Transverse colon (tissue), 4 donors: ENCODE measurements around the gene SMAD6. TPM values are rescaled to one million over a fixed set of nuclear protein-coding genes. Genes with fewer than 3 reads are reported as not detected.

Experiments used
- DNase-seq: peaks from one replicate; pipeline ENCODE4 v3.0.0-alpha.2; 2019
- H3K27ac ChIP-seq, 4 donors: fragments of 200-600 bp; sonication (generic); 2 replicates each; pipeline ENCODE4 v1.5.1; 2016 to 2018; ENCODE audit warnings: inconsistent platforms in 4 of 4
- H3K27me3 ChIP-seq: fragments of 200-600 bp; sonication (generic); 2 replicates; pipeline ENCODE4 v1.5.1; 2017; ENCODE audit warnings: inconsistent platforms
- H3K36me3 ChIP-seq, 4 donors: fragments of 200-600 bp; sonication (generic); 2 replicates each; pipeline ENCODE4 v1.5.1; 2017 to 2019; ENCODE audit warnings: inconsistent platforms in 4 of 4
- H3K4me1 ChIP-seq, 4 donors: fragments of 200-600 bp; sonication (generic); 2 replicates each; pipeline ENCODE4 v1.5.1; 2017 to 2020; ENCODE audit warnings: inconsistent platforms in 4 of 4
- H3K4me3 ChIP-seq, 4 donors: fragments of 200-600 bp; sonication (generic); 1 replicate in 1 of 4; 2 replicates in 3 of 4; pipeline versions ENCODE4 v1.5.1 to v1.6.1; 2017 to 2019; ENCODE audit warnings: inconsistent platforms in 4 of 4
- H3K9me3 ChIP-seq, 2 donors: fragments of 200-600 bp; sonication (generic); 2 replicates each; pipeline ENCODE4 v1.5.1; 2017 to 2019; ENCODE audit warnings: inconsistent platforms in 2 of 2
- CTCF ChIP-seq, 5 experiments: fragments of 200-600 bp in 3 of 5; fragments of 450-650 bp in 2 of 5; sonication (generic) in 3 of 5; IDR thresholded peaks; 1 replicate in 2 of 5; 2 replicates in 3 of 5; pipeline ENCODE4 v1.5.1; 2016 to 2017; ENCODE audit warnings: antibody characterized with exemption in 5 of 5, inconsistent platforms in 3 of 5, mild to moderate bottlenecking in 2 of 5, moderate library complexity in 1 of 5
- EP300 ChIP-seq: sonication (generic); formaldehyde crosslinking; IDR thresholded peaks from one replicate; pipeline ENCODE4 v1.6.1; 2017; ENCODE audit warnings: antibody characterized with exemption, low read depth
- POLR2A ChIP-seq: fragments of 450-650 bp; IDR thresholded peaks from one replicate; pipeline ENCODE4 v1.6.1; 2016; ENCODE audit warnings: antibody characterized with exemption, mild to moderate bottlenecking, moderate library complexity
- POLR2AphosphoS5 ChIP-seq, 3 donors: sonication (generic); formaldehyde crosslinking; IDR thresholded peaks; one replicate each; pipeline ENCODE4 v1.6.1; 2016; ENCODE audit warnings: antibody characterized with exemption in 3 of 3
- WGBS, 2 donors: methylation state at CpG; one replicate each; pipeline ENCODE4 v1.1.5; 2018; ENCODE audit warnings: low coverage in 1 of 2; 5-methylcytosine and 5-hydroxymethylcytosine counted together
- in situ Hi-C, 4 donors: fragments of 200-750 bp; cut with MboI; loops; one replicate each; pipeline versions ENCODE4 v1.15.0 to v1.15.1; 2017; ENCODE audit warnings: low sequenced_read_pairs in 3 of 4, low pct_ligation_motif_present in 1 of 4, low pct_unique_long_range_greater_than_20kb in 1 of 4
- intact Hi-C: fragments of 100-400 bp; cut with DNase I; formaldehyde crosslinking; loops from one replicate; pipeline ENCODE4 v1.15.1; 2023; ENCODE audit warnings: low total_unique reads
- total RNA-seq, 4 donors: library from RNA; depleted of rRNA; stranded (reverse); fragments of >200 nt; gene quantifications; one replicate each; pipeline ENCODE4 v1.1.0, GENCODE V29; 2016

SMAD6 gene
- total RNA-seq, 4 donors from 2014 or later = 6.7 to 214 (median 9.3) TPM

- Histone ChIP-seq H3K4me3 (no peak overlapping the region), H3K27ac (no peak overlapping the region), H3K9me3 (no peaks in the 10 kb centered on the region), H3K36me3 (no peaks in the 10 kb centered on the region), H3K27me3 (peaks cover 11% of the 10 kb centered on the region), H3K4me1 (peaks cover 0 to 11% (median 8%) of the 10 kb centered on the region in 4 donors)
- 87% methylated on average over 9 of the region's 9 CpGs; no CpG with 5 or more reads in 1 of the 2 donors for WGBS, 2 donors
- in situ Hi-C loops (no loop called here), intact Hi-C loops (no loop called here)
- TF ChIP-seq POLR2A = no peak
- TF ChIP-seq CTCF (IDR thresholded peaks at IDR 0.05) = no peak
- no peak for TF ChIP-seq POLR2AphosphoS5 (IDR thresholded peaks at IDR 0.05)
- no peak for TF ChIP-seq EP300
- DNase-seq = no peak
Measured at GRCh38 chr15:66657185-66658020, 44.6 kb upstream of the SMAD6 start.

GRCh38 chr15:66658044-66658443 lies 44.0 kb upstream of the SMAD6 start:
- intact Hi-C loops (no loop called here), in situ Hi-C loops (no loop called here)
- 55 to 95% methylated on average over 4 to 5 of the region's 5 CpGs for WGBS, 2 donors
- no peak for TF ChIP-seq CTCF (IDR thresholded peaks at IDR 0.05)
- no peak for TF ChIP-seq POLR2AphosphoS5 (IDR thresholded peaks at IDR 0.05)
- no peak for TF ChIP-seq EP300
- TF ChIP-seq POLR2A = no peak
- no peak for DNase-seq
- H3K4me1 ChIP-seq = peaks cover 0 to 11% (median 8%) of the 10 kb centered on the region in 4 donors
- H3K36me3 ChIP-seq = no peaks in the 10 kb centered on the region
- H3K4me3 ChIP-seq = no peak overlapping the region
- H3K27ac ChIP-seq = no peak overlapping the region
- H3K27me3 ChIP-seq = peaks cover 11% of the 10 kb centered on the region
- H3K9me3 ChIP-seq = no peaks in the 10 kb centered on the region

GRCh38 chr15:66658855-66659254 lies 43.2 kb upstream of the SMAD6 start:
- WGBS, 2 donors = 91 to 100% methylated on average over 1 to 2 of the region's 2 CpGs
- Histone ChIP-seq H3K4me3 (no peak overlapping the region), H3K36me3 (no peaks in the 10 kb centered on the region), H3K27me3 (peaks cover 11% of the 10 kb centered on the region), H3K9me3 (no peaks in the 10 kb centered on the region), H3K4me1 (peaks cover 0 to 11% (median 8%) of the 10 kb centered on the region in 4 donors), H3K27ac (no peak overlapping the region)
- TF ChIP-seq POLR2A (no peak), POLR2AphosphoS5 (IDR thresholded peaks at IDR 0.05) (no peak), EP300 (no peak), CTCF (IDR thresholded peaks at IDR 0.05) (no peak)
- in situ Hi-C loops (no loop called here), intact Hi-C loops (no loop called here)
- no peak for DNase-seq

- H3K4me1 ChIP-seq = peaks cover 0 to 11% (median 8%) of the 10 kb centered on the region in 4 donors
- H3K4me3 ChIP-seq = no peak overlapping the region
- H3K27me3 ChIP-seq = peaks cover 11% of the 10 kb centered on the region
- 80 to 100% methylated on average over 3 of the region's 3 CpGs for WGBS, 2 donors
- no peaks in the 10 kb centered on the region for H3K36me3 ChIP-seq
- H3K27ac ChIP-seq = no peak overlapping the region
- H3K9me3 ChIP-seq = no peaks in the 10 kb centered on the region
- intact Hi-C loops (no loop called here), in situ Hi-C loops (no loop called here)
- no peak for DNase-seq
- no peak for TF ChIP-seq POLR2AphosphoS5 (IDR thresholded peaks at IDR 0.05)
- no peak for TF ChIP-seq POLR2A
- no peak for TF ChIP-seq CTCF (IDR thresholded peaks at IDR 0.05)
- no peak for TF ChIP-seq EP300
Measured at GRCh38 chr15:66659384-66659783, 42.7 kb upstream of the SMAD6 start.
